Breast epithelium (tissue), 4 donors: Measurements from ENCODE around the gene DNASE2B. TPM values are rescaled to one million over a fixed set of nuclear protein-coding genes. Genes with fewer than 3 reads are reported as not detected.

Experiments
- DNase-seq, 2 donors: peaks; one replicate each; pipeline ENCODE4 v3.0.0-alpha.2; 2019; ENCODE audit warnings: low spot score in 2 of 2
- H3K27ac ChIP-seq, 2 donors: fragments of 200-600 bp; sonication (generic) in 1 of 2; one replicate each; pipeline ENCODE4 v1.5.1; 2016 to 2019; ENCODE audit warnings: mild to moderate bottlenecking in 1 of 2
- H3K27me3 ChIP-seq, 2 donors: fragments of 200-600 bp; sonication (generic) in 1 of 2; one replicate each; pipeline versions ENCODE4 v1.5.1 to v1.6.0; 2017 to 2019; ENCODE audit warnings: control low read depth in 1 of 2, mild to moderate bottlenecking in 1 of 2
- H3K36me3 ChIP-seq: fragments of 200-600 bp; one replicate; pipeline ENCODE4 v1.5.1; 2019
- H3K4me1 ChIP-seq, 2 donors: fragments of 200-600 bp; sonication (generic); one replicate each; pipeline ENCODE4 v1.5.1; 2016 to 2019; ENCODE audit warnings: control low read depth in 1 of 2
- H3K4me3 ChIP-seq, 3 donors: fragments of 200-600 bp; sonication (generic); 1 replicate in 2 of 3; 2 replicates in 1 of 3; pipeline ENCODE4 v1.5.1; 2016 to 2019; ENCODE audit warnings: mild to moderate bottlenecking in 3 of 3, moderate library complexity in 2 of 3
- H3K9me3 ChIP-seq, 2 donors: fragments of 200-600 bp; sonication (generic) in 1 of 2; one replicate each; pipeline ENCODE4 v1.5.1; 2016 to 2019; ENCODE audit warnings: control low read depth in 1 of 2
- POLR2A ChIP-seq: fragments of 450-650 bp; IDR thresholded peaks from one replicate; pipeline ENCODE4 v1.6.1; 2016; ENCODE audit warnings: antibody characterized with exemption, mild to moderate bottlenecking, moderate library complexity
- POLR2AphosphoS5 ChIP-seq, 3 donors: sonication (generic); formaldehyde crosslinking; IDR thresholded peaks; one replicate each; pipeline ENCODE4 v1.6.1; 2017; ENCODE audit warnings: antibody characterized with exemption in 3 of 3
- intact Hi-C: fragments of 100-400 bp; cut with DNase I; formaldehyde crosslinking; loops from one replicate; pipeline ENCODE4 v1.15.1; 2023; ENCODE audit warnings: low total_unique reads
- total RNA-seq, 3 donors: library from RNA; depleted of rRNA; stranded (reverse); fragments of >200 nt; gene quantifications; one replicate each; pipeline ENCODE4 v1.1.0, GENCODE V29; 2016
- TF ChIP-seq, protein P1 (sequence below), 3 donors: fragments of 450-650 bp; IDR thresholded peaks; one replicate each; pipeline ENCODE4 v1.5.1; 2016 to 2017; ENCODE audit warnings: antibody characterized with exemption in 3 of 3, mild to moderate bottlenecking in 3 of 3, moderate library complexity in 3 of 3

Gene DNASE2B
- total RNA-seq, 3 donors from 2014 or later: 1.3 to 7.2 TPM; not detected in 1

DNA sequence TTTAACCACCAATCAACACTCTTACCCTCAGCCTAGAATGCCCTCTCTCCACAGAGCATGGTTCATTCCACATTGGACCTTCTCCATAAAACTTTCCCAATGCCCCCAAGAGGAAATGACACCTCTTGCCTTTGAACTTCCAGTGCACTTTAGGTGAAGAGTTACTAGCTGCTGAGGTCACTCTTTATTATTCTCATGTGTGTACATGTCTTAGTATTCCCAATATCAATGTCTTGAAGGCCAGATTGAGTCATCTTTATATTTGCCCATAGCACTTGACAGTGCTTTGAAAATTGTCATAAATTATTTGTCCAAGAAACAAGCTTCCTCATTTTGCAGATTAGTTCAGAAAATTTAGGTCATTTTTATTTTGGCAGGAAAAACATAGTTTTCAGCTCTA is 8.1 kb upstream of the DNASE2B start:
- no peaks in the 10 kb centered on the region for H3K27me3 ChIP-seq
- TF ChIP-seq POLR2AphosphoS5 (IDR thresholded peaks at IDR 0.05): no peak
- TF ChIP-seq, protein P1, sequence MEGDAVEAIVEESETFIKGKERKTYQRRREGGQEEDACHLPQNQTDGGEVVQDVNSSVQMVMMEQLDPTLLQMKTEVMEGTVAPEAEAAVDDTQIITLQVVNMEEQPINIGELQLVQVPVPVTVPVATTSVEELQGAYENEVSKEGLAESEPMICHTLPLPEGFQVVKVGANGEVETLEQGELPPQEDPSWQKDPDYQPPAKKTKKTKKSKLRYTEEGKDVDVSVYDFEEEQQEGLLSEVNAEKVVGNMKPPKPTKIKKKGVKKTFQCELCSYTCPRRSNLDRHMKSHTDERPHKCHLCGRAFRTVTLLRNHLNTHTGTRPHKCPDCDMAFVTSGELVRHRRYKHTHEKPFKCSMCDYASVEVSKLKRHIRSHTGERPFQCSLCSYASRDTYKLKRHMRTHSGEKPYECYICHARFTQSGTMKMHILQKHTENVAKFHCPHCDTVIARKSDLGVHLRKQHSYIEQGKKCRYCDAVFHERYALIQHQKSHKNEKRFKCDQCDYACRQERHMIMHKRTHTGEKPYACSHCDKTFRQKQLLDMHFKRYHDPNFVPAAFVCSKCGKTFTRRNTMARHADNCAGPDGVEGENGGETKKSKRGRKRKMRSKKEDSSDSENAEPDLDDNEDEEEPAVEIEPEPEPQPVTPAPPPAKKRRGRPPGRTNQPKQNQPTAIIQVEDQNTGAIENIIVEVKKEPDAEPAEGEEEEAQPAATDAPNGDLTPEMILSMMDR (IDR thresholded peaks at IDR 0.05): no peak
- no peak for TF ChIP-seq POLR2A
- no peak for DNase-seq
- H3K4me3 ChIP-seq: no peak overlapping the region
- no peak overlapping the region for H3K27ac ChIP-seq
- intact Hi-C loops: no loop called here
- no peaks in the 10 kb centered on the region for H3K36me3 ChIP-seq
- no peaks in the 10 kb centered on the region for H3K9me3 ChIP-seq
- no peaks in the 10 kb centered on the region for H3K4me1 ChIP-seq

DNA sequence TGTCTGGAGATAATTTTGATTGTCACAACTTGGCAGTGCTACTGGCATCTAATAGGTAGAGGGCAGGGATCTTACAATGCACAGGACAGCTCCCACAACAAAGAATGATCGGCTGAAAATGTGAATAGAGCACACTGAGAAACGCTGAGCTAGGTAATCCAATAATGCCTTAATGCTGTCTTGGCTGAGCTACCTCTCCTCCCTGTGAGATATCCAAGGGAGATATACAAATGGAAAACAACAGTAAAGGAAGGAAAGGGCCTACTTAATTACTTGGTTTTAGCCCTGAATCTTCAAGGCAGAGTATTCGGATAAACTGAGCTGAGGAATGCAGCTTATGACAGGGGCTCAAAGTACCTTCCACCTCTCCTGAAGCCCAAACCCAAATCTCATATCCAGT is 2.9 kb downstream of the DNASE2B start:
- intact Hi-C loops: no loop called here
- Histone ChIP-seq H3K27me3 (no peaks in the 10 kb centered on the region), H3K4me1 (no peaks in the 10 kb centered on the region), H3K9me3 (no peaks in the 10 kb centered on the region), H3K27ac (no peak overlapping the region), H3K4me3 (no peak overlapping the region), H3K36me3 (no peaks in the 10 kb centered on the region)
- no peak for TF ChIP-seq POLR2AphosphoS5 (IDR thresholded peaks at IDR 0.05)
- TF ChIP-seq, protein P1 (IDR thresholded peaks at IDR 0.05): no peak
- DNase-seq: no peak

- Histone ChIP-seq H3K9me3 (no peaks in the 10 kb centered on the region), H3K27ac (no peak overlapping the region), H3K4me1 (no peaks in the 10 kb centered on the region), H3K4me3 (no peak overlapping the region), H3K27me3 (no peaks in the 10 kb centered on the region), H3K36me3 (no peaks in the 10 kb centered on the region)
- DNase-seq: no peak
- intact Hi-C loops: no loop called here
- no peak for TF ChIP-seq POLR2AphosphoS5 (IDR thresholded peaks at IDR 0.05)
- TF ChIP-seq, protein P1 (IDR thresholded peaks at IDR 0.05): no peak
- TF ChIP-seq POLR2A: no peak
These were observed 3.8 kb downstream of the DNASE2B start for GRCh38 chr1:84402060-84402459.

- H3K4me1 ChIP-seq: peaks cover 0 to 2% of the 10 kb centered on the region in 2 donors
- no peak for TF ChIP-seq POLR2A
- TF ChIP-seq POLR2AphosphoS5 (IDR thresholded peaks at IDR 0.05): no peak
- no peaks in the 10 kb centered on the region for H3K36me3 ChIP-seq
- H3K9me3 ChIP-seq: no peaks in the 10 kb centered on the region
- no peak overlapping the region for H3K4me3 ChIP-seq
- no peaks in the 10 kb centered on the region for H3K27me3 ChIP-seq
- no peak for DNase-seq
- intact Hi-C loops: no loop called here
- no peak overlapping the region for H3K27ac ChIP-seq
These were observed 4.2 kb downstream of the DNASE2B start for GRCh38 chr1:84402501-84402900.

GRCh38 chr1:84403347-84403746 is 5.1 kb downstream of the DNASE2B start:
- Histone ChIP-seq H3K4me1 (peaks cover 0 to 2% of the 10 kb centered on the region in 2 donors), H3K27ac (no peak overlapping the region), H3K4me3 (no peak overlapping the region), H3K9me3 (no peaks in the 10 kb centered on the region), H3K27me3 (no peaks in the 10 kb centered on the region), H3K36me3 (no peaks in the 10 kb centered on the region)
- intact Hi-C loops: no loop called here
- TF ChIP-seq POLR2A: no peak
- no peak for TF ChIP-seq POLR2AphosphoS5 (IDR thresholded peaks at IDR 0.05)
- TF ChIP-seq, protein P1 (IDR thresholded peaks at IDR 0.05): no peak
- DNase-seq: no peak

DNA sequence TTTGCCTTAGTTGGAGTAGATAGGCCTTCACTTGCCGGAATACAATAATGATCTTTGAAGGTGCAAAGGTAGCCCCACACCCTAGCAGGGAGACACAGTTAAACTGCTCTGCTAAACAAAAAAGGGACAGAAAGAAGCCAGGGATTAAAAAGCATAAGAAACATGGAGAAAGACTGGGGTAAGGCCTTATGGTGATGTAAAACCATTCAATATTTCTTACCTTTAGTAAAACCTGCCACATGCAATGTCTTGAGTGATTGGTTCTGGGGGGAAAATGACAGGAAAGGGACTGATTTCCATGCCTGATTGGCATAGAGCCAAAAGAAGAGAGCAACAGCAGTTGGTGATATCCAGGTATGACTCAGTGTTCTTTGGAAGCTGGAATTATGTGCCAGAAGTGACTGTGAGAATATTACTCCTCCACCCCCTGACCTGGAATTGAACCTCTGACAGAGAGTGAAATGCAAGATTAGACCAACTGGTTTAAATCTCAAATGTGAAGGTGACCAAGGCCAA is 8.1 kb downstream of the DNASE2B start:
- H3K27me3 ChIP-seq: no peaks in the 10 kb centered on the region
- no peak overlapping the region for H3K27ac ChIP-seq
- peaks cover 0 to 2% of the 10 kb centered on the region in 2 donors for H3K4me1 ChIP-seq
- no peak for DNase-seq
- H3K4me3 ChIP-seq: no peak overlapping the region
- no peaks in the 10 kb centered on the region for H3K9me3 ChIP-seq
- no peak for TF ChIP-seq POLR2AphosphoS5 (IDR thresholded peaks at IDR 0.05)
- no peak for TF ChIP-seq POLR2A
- TF ChIP-seq, protein P1 (IDR thresholded peaks at IDR 0.05): no peak
- intact Hi-C loops: no loop called here
- H3K36me3 ChIP-seq: no peaks in the 10 kb centered on the region
